GM21825 (cell line): ENCODE measurements around the gene TSEN54.

Experiments
- ATAC-seq: cut with Tn5 transposase; IDR thresholded peaks from one replicate; pipeline ENCODE4 v1.9.1; 2021; ENCODE audit warnings: mild to moderate bottlenecking, moderate library complexity; ENCODE audit not compliant: unreplicated experiment

TSEN54 gene

GRCh38 chr17:75559958-75560533, 43.7 kb downstream of the TSEN54 start:
- ATAC-seq, result no peak

GRCh38 chr17:75561927-75562603, 45.7 kb downstream of the TSEN54 start:
- no peak for ATAC-seq

GRCh38 chr17:75563063-75563758, 46.9 kb downstream of the TSEN54 start:
- no peak for ATAC-seq

- no peak for ATAC-seq
Measured at GRCh38 chr17:75564195-75564594, 47.9 kb downstream of the TSEN54 start.

- no peak for ATAC-seq
Measured at GRCh38 chr17:75565066-75565465, 48.7 kb downstream of the TSEN54 start.

- ATAC-seq, result no peak
Measured at GRCh38 chr17:75565618-75566017, 49.3 kb downstream of the TSEN54 start.

GRCh38 chr17:75566416-75566815, 50.1 kb downstream of the TSEN54 start:
- ATAC-seq, result no peak

- no peak for ATAC-seq
Measured at GRCh38 chr17:75566834-75567233, 50.5 kb downstream of the TSEN54 start.

GRCh38 chr17:75568412-75569255, 52.3 kb downstream of the TSEN54 start:
- no peak for ATAC-seq

GRCh38 chr17:75570034-75570676, 53.8 kb downstream of the TSEN54 start:
- ATAC-seq, result no peak

GRCh38 chr17:75570772-75571171, 54.4 kb downstream of the TSEN54 start:
- no peak for ATAC-seq

GRCh38 chr17:75571197-75571884, 55.0 kb downstream of the TSEN54 start:
- no peak for ATAC-seq

GRCh38 chr17:75571885-75572215, 55.5 kb downstream of the TSEN54 start:
- no peak for ATAC-seq

GRCh38 chr17:75572713-75573539, 56.6 kb downstream of the TSEN54 start:
- ATAC-seq, result no peak

- ATAC-seq, result no peak
Measured at GRCh38 chr17:75573540-75573957, 57.2 kb downstream of the TSEN54 start.

GRCh38 chr17:75573994-75574393, 57.7 kb downstream of the TSEN54 start:
- no peak for ATAC-seq
